ENCODE results near the gene DAPP1. TPM values are rescaled to one million over a fixed set of nuclear protein-coding genes. Genes with fewer than 3 reads are reported as not detected.

Gene DAPP1
- total RNA-seq, 1 experiment from 2014 or later: 7.9 TPM

- intact Hi-C loops (cut with micrococcal nuclease; ENCODE audit: unreplicated experiment): loop anchor here (1.0 kb wide), 1 partner anchor 246 kb away; no protein-coding TSS in a partner anchor
- Histone ChIP-seq H3K9me2 (ENCODE audit: insufficient read depth) (no peaks in the 10 kb centered on the region), H3K36me3 (ENCODE audit: low read depth) (no peaks in the 10 kb centered on the region), H4K20me1 (ENCODE audit: insufficient read depth) (no peaks in the 10 kb centered on the region), H3K79me2 (ENCODE audit: low read depth) (no peaks in the 10 kb centered on the region), H3K9me3 (ENCODE audit: insufficient read depth, low read depth) (no peaks in the 10 kb centered on the region), H3K4me2 (no peak overlapping the region), H3K27ac (no peak overlapping the region), H3F3A (ENCODE audit: insufficient read depth, low read depth) (no peaks in the 10 kb centered on the region), H2AFZ (no peak overlapping the region), H3K4me1 (replicated peaks; ENCODE audit: insufficient read depth) (no peaks in the 10 kb centered on the region), H3K27me3 (ENCODE audit: insufficient read depth, low read depth) (no peaks in the 10 kb centered on the region), H3K4me3 (no peak overlapping the region)
- no peak for TF ChIP-seq EZH2 (IDR thresholded peaks at IDR 0.05; ENCODE audit: low read depth)
- no peak for TF ChIP-seq CTCF (conservative IDR thresholded peaks at IDR 0.05)
- BruUV-seq (replicated peaks): no TSS peak
- POLR2A ChIA-PET (ENCODE audit: unreplicated experiment): interaction anchor here (0.7 kb wide), 1 partner anchor 718 kb away, joined by 4 read pairs; no protein-coding TSS in a partner anchor
- CTCF ChIA-PET: interaction anchor here (0.6 to 0.8 kb wide), 3 partner anchors 84 to 691 kb away, joined by 3 to 4 read pairs (median 4); no protein-coding TSS in a partner anchor
- DNase-seq: no peak
Measured at GRCh38 chr4:99807666-99808065, 9.0 kb upstream of the DAPP1 start.

- no peaks in the 10 kb centered on the region for H3K27me3 ChIP-seq (ENCODE audit: insufficient read depth, low read depth)
- no peaks in the 10 kb centered on the region for H3K79me2 ChIP-seq (ENCODE audit: low read depth)
- no peak overlapping the region for H3K4me3 ChIP-seq
- TF ChIP-seq EZH2 (IDR thresholded peaks at IDR 0.05; ENCODE audit: low read depth) (no peak), CTCF (conservative IDR thresholded peaks at IDR 0.05) (peak; percentile 88)
- H3K27ac ChIP-seq: no peak overlapping the region
- CTCF ChIA-PET: interaction anchor here (0.6 to 0.8 kb wide), 3 partner anchors 85 to 691 kb away, joined by 3 to 4 read pairs (median 4); no protein-coding TSS in a partner anchor
- no peaks in the 10 kb centered on the region for H3K36me3 ChIP-seq (ENCODE audit: low read depth)
- POLR2A ChIA-PET (ENCODE audit: unreplicated experiment): interaction anchor here (0.7 kb wide), 1 partner anchor 719 kb away, joined by 4 read pairs; no protein-coding TSS in a partner anchor
- no peak overlapping the region for H2AFZ ChIP-seq
- no peaks in the 10 kb centered on the region for H3K9me2 ChIP-seq (ENCODE audit: insufficient read depth)
- intact Hi-C loops (cut with micrococcal nuclease; ENCODE audit: unreplicated experiment): loop anchor here (1.0 kb wide), 1 partner anchor 247 kb away; no protein-coding TSS in a partner anchor
- H3F3A ChIP-seq (ENCODE audit: insufficient read depth, low read depth): no peaks in the 10 kb centered on the region
- no peak overlapping the region for H3K4me2 ChIP-seq
- DNase-seq: peak; percentile 44 to 62
- no peaks in the 10 kb centered on the region for H3K4me1 ChIP-seq (replicated peaks; ENCODE audit: insufficient read depth)
- no TSS peak for BruUV-seq (replicated peaks)
- H4K20me1 ChIP-seq (ENCODE audit: insufficient read depth): no peaks in the 10 kb centered on the region
- H3K9me3 ChIP-seq (ENCODE audit: insufficient read depth, low read depth): no peaks in the 10 kb centered on the region
Measured at GRCh38 chr4:99808260-99808857, 8.3 kb upstream of the DAPP1 start.

GRCh38 chr4:99809326-99809725 is 7.3 kb upstream of the DAPP1 start:
- H2AFZ ChIP-seq: no peak overlapping the region
- no peaks in the 10 kb centered on the region for H4K20me1 ChIP-seq (ENCODE audit: insufficient read depth)
- intact Hi-C loops (cut with micrococcal nuclease; ENCODE audit: unreplicated experiment): no loop called here
- H3K4me1 ChIP-seq (replicated peaks; ENCODE audit: insufficient read depth): peaks cover 6% of the 10 kb centered on the region
- no peak for DNase-seq
- no peak overlapping the region for H3K4me3 ChIP-seq
- no TSS peak for BruUV-seq (replicated peaks)
- no peaks in the 10 kb centered on the region for H3K79me2 ChIP-seq (ENCODE audit: low read depth)
- H3K4me2 ChIP-seq: no peak overlapping the region
- H3K9me2 ChIP-seq (ENCODE audit: insufficient read depth): no peaks in the 10 kb centered on the region
- no peaks in the 10 kb centered on the region; the same call in 1 of the 2 replicates for H3F3A ChIP-seq (ENCODE audit: insufficient read depth, low read depth)
- ChIA-PET CTCF (no interaction called here), POLR2A (ENCODE audit: unreplicated experiment) (no interaction called here)
- H3K36me3 ChIP-seq (ENCODE audit: low read depth): no peaks in the 10 kb centered on the region
- no peaks in the 10 kb centered on the region for H3K9me3 ChIP-seq (ENCODE audit: insufficient read depth, low read depth)
- no peak overlapping the region for H3K27ac ChIP-seq
- no peaks in the 10 kb centered on the region for H3K27me3 ChIP-seq (ENCODE audit: insufficient read depth, low read depth)
- TF ChIP-seq CTCF (conservative IDR thresholded peaks at IDR 0.05): no peak
- no peak for TF ChIP-seq EZH2 (IDR thresholded peaks at IDR 0.05; ENCODE audit: low read depth)

Data from PC-9 (cell line).